Hepatic stellate cell (primary cell): ENCODE data around the gene C2orf49.
A peak's percentile ranks its signal among the peaks of the same experiment; 100 is the strongest.

Experiments used
- DNase-seq: peaks from one replicate; pipeline ENCODE4 v3.0.0; 2011; ENCODE audit warnings: low spot score

C2orf49 gene

GRCh38 chr2:105362862-105363591 lies 25.7 kb downstream of the C2orf49 start:
- no peak for DNase-seq

- DNase-seq: no peak
These were observed 27.2 kb downstream of the C2orf49 start for GRCh38 chr2:105364436-105365139.

- DNase-seq: no peak
These were observed 27.9 kb downstream of the C2orf49 start for GRCh38 chr2:105365206-105365605.

DNA sequence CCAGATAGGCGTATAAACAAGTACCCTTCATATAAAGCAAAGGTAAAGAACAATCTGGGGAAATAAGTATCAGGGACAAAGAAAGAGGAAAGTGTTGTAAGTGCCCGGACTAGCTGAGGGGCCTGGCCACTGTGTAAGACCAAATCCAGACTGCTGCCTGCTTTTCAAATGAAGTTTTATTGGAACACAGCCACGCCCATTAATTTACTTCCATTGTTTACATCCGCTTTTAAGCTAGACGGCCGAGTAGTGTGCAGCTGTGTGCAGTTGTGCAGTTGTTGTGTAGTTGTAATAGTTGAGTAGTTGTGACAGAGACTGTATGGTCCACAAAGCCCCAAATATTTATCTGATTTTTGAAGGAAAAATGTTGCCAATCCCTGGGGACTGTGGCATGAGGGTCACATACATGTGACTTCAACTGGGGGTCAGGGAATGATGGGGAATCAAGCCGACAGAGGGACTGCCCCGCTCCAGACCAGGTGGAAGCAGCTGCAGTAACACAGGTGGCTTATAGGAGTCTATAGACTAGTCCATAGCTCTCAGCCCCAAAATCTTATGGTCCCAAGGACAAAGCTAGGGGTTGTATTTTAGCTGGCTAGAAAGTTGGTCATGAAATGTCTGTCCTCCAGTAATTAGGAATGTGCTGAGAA lies 31.5 kb downstream of the C2orf49 start:
- no peak for DNase-seq

- DNase-seq: peak; percentile 53
These were observed 32.7 kb downstream of the C2orf49 start for GRCh38 chr2:105369777-105370690.

- no peak for DNase-seq
These were observed 33.8 kb downstream of the C2orf49 start for GRCh38 chr2:105371156-105371555.

GRCh38 chr2:105371810-105372209 lies 34.5 kb downstream of the C2orf49 start:
- no peak for DNase-seq

GRCh38 chr2:105373344-105373781 lies 36.0 kb downstream of the C2orf49 start:
- no peak for DNase-seq

DNA sequence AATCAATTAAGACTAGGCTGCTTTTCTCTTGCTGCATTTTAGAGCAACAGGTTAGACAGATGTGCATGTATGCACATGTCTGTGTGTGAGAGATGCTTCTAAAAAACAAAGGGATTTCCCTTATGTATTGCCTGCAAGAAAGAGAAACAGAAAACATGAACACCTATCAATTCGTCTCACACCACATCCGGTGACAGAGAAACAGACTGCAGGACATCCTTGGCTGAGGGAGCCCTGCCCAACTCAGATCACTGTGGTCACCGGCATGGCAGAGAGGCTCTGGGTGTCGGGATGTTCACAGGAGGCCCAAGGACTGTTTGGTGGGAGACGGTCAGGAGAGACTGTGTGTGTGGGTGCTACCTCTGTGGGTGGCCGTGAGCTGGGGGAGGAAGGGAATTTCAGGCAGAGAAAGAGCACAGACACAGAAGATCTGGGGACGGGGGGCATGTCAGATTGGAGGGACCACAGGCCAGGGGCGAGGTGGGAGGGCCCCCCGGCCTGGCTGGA lies 36.6 kb downstream of the C2orf49 start:
- no peak for DNase-seq

- no peak for DNase-seq
These were observed 37.7 kb downstream of the C2orf49 start for GRCh38 chr2:105375001-105375561.

- DNase-seq: no peak
These were observed 38.7 kb downstream of the C2orf49 start for GRCh38 chr2:105376010-105376409.

- no peak for DNase-seq
These were observed 39.5 kb downstream of the C2orf49 start for GRCh38 chr2:105376789-105377240.

DNA sequence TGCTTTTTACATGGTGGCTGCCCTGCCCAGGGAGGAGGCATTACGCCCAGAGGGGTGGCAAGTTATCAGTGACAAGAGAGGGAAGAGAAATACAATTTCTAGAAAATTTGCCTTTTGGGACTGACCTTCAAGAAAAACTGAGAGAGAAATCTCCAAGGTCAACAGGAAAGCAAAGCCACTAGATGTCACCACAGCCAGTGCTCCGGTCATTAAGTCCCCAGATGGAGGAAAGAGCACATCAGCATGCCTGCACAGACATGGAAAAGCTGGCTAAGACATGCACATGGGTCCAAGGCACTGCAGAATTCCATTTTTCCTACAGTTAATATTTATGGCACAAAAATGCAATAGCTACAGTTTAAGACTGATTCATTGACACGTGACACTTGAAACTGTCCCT lies 40.5 kb downstream of the C2orf49 start:
- no peak for DNase-seq

GRCh38 chr2:105378276-105378840 lies 41.0 kb downstream of the C2orf49 start:
- DNase-seq: no peak

DNA sequence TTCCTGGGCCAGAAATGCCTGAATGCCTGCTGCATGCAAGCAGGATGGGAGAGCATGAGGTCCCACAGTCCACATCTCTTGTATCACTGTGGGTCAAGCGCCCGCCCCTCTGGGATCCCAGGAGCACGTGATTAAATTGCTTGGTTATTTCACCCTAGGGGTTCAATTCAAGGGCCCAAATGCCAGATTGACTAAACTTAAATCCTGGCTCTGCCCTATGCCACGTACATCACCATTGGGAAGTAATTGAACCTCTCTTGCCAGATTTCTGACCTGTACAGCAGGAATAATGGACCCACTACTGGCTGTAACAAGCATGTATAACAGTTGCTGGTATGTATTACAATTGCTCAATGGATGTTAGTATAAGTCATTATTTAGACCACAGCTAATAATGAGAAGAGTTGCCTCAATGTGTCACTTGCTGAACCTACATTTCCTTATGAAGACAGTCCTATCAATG lies 41.6 kb downstream of the C2orf49 start:
- no peak for DNase-seq

GRCh38 chr2:105379741-105380186 lies 42.4 kb downstream of the C2orf49 start:
- DNase-seq: no peak

DNA sequence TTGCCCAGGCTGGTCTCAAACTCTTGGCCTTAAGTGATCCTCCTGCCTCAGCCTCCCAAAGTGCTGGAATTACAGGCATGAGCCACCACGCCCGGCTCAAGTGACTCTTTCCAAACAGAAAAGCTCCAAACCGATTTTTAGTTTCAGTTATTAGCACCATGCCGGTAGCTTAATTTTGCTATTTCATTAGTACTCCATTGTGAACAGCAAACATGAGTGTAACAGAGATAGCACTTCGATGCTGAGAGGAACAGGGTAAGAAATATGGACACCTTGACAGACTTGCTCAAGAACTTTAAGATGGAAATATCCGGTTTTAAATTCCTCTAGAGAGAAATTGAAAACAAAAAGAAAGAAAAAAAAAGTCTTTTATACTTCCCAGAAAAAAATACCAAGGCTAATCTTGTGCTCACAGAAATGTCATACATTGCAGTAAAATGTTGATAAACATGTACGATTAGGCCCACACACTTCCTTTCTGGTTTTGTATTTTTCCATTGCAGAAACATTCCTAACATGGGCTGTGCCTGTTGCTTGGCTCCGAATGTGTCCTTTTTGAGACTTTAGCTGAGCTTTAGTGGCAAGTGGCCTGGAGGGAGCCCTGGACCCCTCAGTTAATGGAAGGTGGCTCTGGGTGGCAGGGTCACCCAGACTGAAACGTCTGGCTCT lies 43.2 kb downstream of the C2orf49 start:
- DNase-seq: no peak

DNA sequence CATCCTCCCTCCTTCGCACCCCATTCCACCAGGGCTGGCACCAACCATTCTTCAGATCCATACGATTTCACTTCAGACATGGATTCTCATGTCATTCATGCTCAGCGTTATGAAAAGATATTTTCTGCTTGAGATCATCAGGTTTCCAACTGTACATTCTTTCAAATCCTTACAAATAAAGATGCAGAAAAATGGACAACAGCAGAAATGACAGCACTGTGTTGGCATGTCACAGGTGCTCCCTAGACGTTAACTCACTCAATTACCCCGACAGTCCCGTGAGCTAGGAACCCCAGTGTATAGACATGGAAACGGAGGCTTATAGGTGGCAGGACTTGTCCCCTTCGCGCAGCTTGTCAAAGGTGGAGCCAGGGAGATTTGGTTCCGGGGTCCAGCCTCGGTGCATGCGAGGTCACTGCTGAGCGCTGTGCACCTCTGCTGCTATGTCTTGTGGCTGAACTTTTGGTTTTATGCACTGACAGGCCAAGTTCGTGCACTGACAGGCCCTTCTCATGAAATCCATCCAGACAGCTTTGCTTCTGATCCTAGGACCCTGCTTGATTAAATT lies 43.8 kb downstream of the C2orf49 start:
- DNase-seq: no peak

DNA sequence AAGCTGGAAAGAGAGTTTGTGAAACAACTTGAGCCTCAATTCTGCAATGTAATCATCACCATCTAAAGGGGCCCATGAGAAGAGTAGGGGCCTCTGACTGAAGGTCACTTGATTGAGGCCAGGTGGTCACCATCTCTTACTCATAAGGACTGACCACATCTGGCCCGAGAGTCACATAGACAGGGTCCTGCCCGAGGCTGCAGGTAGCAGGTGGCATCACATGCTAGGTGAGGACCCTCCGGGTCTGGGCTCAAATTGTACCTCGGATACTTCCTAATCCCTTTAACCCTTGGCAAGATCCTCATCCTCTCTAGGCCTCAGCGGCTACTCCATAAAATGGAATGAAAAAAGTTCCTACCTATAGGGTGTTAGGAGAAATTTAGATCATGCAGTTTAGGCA lies 44.8 kb downstream of the C2orf49 start:
- no peak for DNase-seq
